Caco-2 (cell line): ENCODE data around the gene PCGF1. TPM values are rescaled to one million over a fixed set of nuclear protein-coding genes. Genes with fewer than 3 reads are reported as not detected.

Experiments
- BruUV-seq: library from RNA; stranded (reverse); fragments of 400-500 nt; replicated peaks from 2 replicates; lab custom pipeline; 2021; lab: Mats Ljungman, UMichigan
- CTCF ChIA-PET: fragments of 300-600 bp; sonication (Branson Sonifier 250); formaldehyde crosslinking; loops from one replicate; lab custom pipeline; 2022; ENCODE audit warnings: antibody characterized with exemption; lab: Charles Lee
- POLR2A ChIA-PET: fragments of 300-600 bp; sonication (Branson Sonifier 250); formaldehyde crosslinking; loops from one replicate; lab custom pipeline; 2022; ENCODE audit warnings: antibody characterized with exemption; lab: Charles Lee
- DNase-seq, 2 experiments: peaks; one replicate each; pipeline versions ENCODE4 v3.0.0 to v3.0.0-alpha.2; 2020 to 2022
- H3K27me3 ChIP-seq: replicated peaks from 2 replicates; pipeline ENCODE4 v1.6.0; 2011; ENCODE audit warnings: low read length; ENCODE audit not compliant: control insufficient read depth, insufficient read depth
- H3K36me3 ChIP-seq: 2 replicates; pipeline ENCODE4 v1.5.1; 2011; ENCODE audit warnings: low read length; ENCODE audit not compliant: control insufficient read depth, insufficient read depth
- H3K4me1 ChIP-seq: fragments of 250-450 bp; sonication (Bioruptor Pico); 2 replicates; pipeline ENCODE4 v1.5.1; 2020; ENCODE audit warnings: mild to moderate bottlenecking
- H3K4me3 ChIP-seq: 2 replicates; pipeline ENCODE4 v1.5.1; 2011; ENCODE audit warnings: low read depth, mild to moderate bottlenecking, control low read depth, low read length
- H3K9me3 ChIP-seq: fragments of 250-450 bp; sonication (Bioruptor Pico); 2 replicates; pipeline ENCODE4 v1.5.1; 2020; ENCODE audit warnings: mild to moderate bottlenecking, moderate library complexity
- H3K27ac Mint-ChIP-seq: one replicate; pipeline ENCODE4 v1.8.0; 2022; ENCODE audit warnings: mixed read lengths; ENCODE audit not compliant: unreplicated experiment
- H3K27me3 Mint-ChIP-seq: one replicate; pipeline ENCODE4 v1.8.0; 2022; ENCODE audit warnings: mixed read lengths; ENCODE audit not compliant: insufficient read depth, unreplicated experiment
- H3K36me3 Mint-ChIP-seq: one replicate; pipeline ENCODE4 v1.8.0; 2022; ENCODE audit warnings: mild to moderate bottlenecking, mixed read lengths; ENCODE audit not compliant: insufficient read depth, unreplicated experiment
- H3K4me1 Mint-ChIP-seq: one replicate; pipeline ENCODE4 v1.8.0; 2022; ENCODE audit warnings: low read depth, mixed read lengths; ENCODE audit not compliant: unreplicated experiment
- H3K4me3 Mint-ChIP-seq: one replicate; pipeline ENCODE4 v1.8.0; 2022; ENCODE audit warnings: mild to moderate bottlenecking, moderate library complexity, mixed read lengths; ENCODE audit not compliant: unreplicated experiment
- H3K9me3 Mint-ChIP-seq: one replicate; pipeline ENCODE4 v1.8.0; 2022; ENCODE audit warnings: mixed read lengths; ENCODE audit not compliant: unreplicated experiment
- CTCF ChIP-seq, 2 experiments: fragments of 200-600 bp in 1 of 2; IDR thresholded peaks; 1 replicate in 1 of 2; 2 replicates in 1 of 2; pipeline versions ENCODE4 v1.5.1 to v1.8.0; 2011 to 2022; ENCODE audit warnings: antibody characterized with exemption in 1 of 2, control low read depth in 1 of 2, inconsistent platforms in 1 of 2, low read depth in 1 of 2, low read length in 1 of 2, mild to moderate bottlenecking in 1 of 2, moderate library complexity in 1 of 2; ENCODE audit not compliant: insufficient read depth in 1 of 2, severe bottlenecking in 1 of 2, unreplicated experiment in 1 of 2
- intact Hi-C: fragments of 100-400 bp; cut with micrococcal nuclease; formaldehyde crosslinking; loops from one replicate; pipeline ENCODE4 v1.10.0; 2022; ENCODE audit not compliant: unreplicated experiment
- total RNA-seq: library from RNA; stranded (reverse); gene quantifications from 2 replicates; pipeline ENCODE4 v1.2.3, GENCODE V29; 2022

Gene PCGF1
- total RNA-seq, 1 experiment from 2014 or later, result 29.7 TPM

DNA sequence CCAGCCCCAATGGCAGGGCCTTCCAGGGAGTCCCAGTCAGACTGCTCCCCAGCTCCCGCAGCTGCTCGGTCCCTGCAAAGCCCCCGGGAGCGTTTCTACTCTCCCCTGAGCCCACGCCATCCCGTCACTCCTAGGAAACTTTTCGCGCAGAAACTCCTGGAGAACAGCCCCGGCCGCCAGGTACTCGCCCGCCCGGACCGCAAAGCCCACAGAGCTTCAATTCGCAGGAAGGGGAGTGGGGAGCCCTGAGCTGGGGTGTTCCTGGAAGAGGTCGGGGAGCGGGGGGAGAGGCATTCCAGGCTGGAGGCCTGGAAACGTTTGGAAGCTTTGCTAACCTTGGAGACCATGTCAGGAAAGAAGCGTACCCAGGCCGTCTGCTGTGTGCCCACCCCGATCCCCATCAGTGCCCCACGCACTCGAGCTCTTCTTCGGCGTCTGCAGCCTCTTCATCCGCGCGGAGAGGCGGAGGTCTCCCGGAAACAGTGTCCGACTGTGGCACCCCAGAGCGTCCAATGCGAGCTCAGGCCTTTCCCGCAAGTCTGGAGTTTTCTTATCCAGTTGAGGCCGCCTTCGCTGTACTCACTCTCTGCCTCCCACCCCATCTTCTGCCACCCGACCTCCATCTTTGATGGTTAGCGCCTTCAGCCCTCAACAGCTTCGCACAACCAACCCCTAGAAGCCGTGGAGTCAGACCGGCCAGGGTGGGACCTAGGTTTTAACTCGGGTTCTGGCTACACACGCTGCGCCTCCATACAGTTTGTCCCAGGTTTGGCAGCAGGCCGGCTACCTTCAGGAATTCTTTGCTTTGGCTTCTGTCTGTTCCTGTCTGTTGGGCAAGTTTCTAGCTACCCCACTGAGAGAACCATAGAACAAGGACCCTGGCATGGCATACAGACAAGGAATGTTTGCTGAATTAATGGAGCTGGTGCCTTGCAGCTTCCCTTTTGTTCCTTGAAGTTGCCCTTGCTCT, 3.7 kb downstream of the PCGF1 start:
- no TSS peak for BruUV-seq

GRCh38 chr2:74502720-74503505, 4.6 kb downstream of the PCGF1 start:
- Histone ChIP-seq H3K4me1 (peaks cover 55% of the 10 kb centered on the region), H3K36me3 (0 out of 2 replicates have a peak, but pooled peaks cover 2% of the 10 kb centered on the region), H3K9me3 (no peaks in the 10 kb centered on the region), H3K27me3 (no peaks in the 10 kb centered on the region), H3K4me3 (peak overlapping the region; percentile 75)
- POLR2A ChIA-PET, result interaction anchor here (1.0 to 5.2 kb wide), 6 partner anchors 14 to 63 kb away, joined by 3 to 17 read pairs (median 4); partner anchors contain the start of gene DQX1
- peaks cover 33% of the 10 kb centered on the region for H3K4me1 Mint-ChIP-seq
- no peaks in the 10 kb centered on the region for H3K9me3 Mint-ChIP-seq
- H3K27me3 Mint-ChIP-seq, result no peaks in the 10 kb centered on the region
- peak overlapping the region; percentile 87 for H3K27ac Mint-ChIP-seq
- CTCF ChIA-PET, result interaction anchor here (0.6 to 2.9 kb wide), 6 partner anchors 13 to 45 kb away, joined by 3 to 9 read pairs (median 6); partner anchors contain the start of genes CCDC142, MRPL53, TTC31 and WBP1
- intact Hi-C loops, result loop anchor here (1.0 kb wide), 3 partner anchors 14 to 84 kb away; partner anchors contain the start of gene TTC31
- no TSS peak for BruUV-seq
- H3K4me3 Mint-ChIP-seq, result peak overlapping the region; percentile 94
- DNase-seq, result peak; percentile 83 to 85
- peaks cover 58% of the 10 kb centered on the region for H3K36me3 Mint-ChIP-seq
- peak; percentile 16 to 67 for TF ChIP-seq CTCF (IDR thresholded peaks at IDR 0.05; ENCODE audit: insufficient read depth in 1 of 2, low read depth in 1 of 2, low read length in 1 of 2, severe bottlenecking in 1 of 2, unreplicated experiment in 1 of 2)

More for the DNA sequence above, 3.7 kb downstream of the PCGF1 start:
- H3K36me3 ChIP-seq, result 0 out of 2 replicates have a peak, but pooled peaks cover 2% of the 10 kb centered on the region
- no peaks in the 10 kb centered on the region for H3K27me3 ChIP-seq
- intact Hi-C loops, result loop anchor here (1.0 kb wide), 2 partner anchors 20 to 84 kb away; partner anchors contain the start of gene TTC31
- peaks cover 51% of the 10 kb centered on the region for H3K4me1 ChIP-seq
- DNase-seq, result no peak
- H3K4me3 ChIP-seq, result peak overlapping the region; percentile 75
- Mint-ChIP-seq H3K4me3 (peak overlapping the region; percentile 94), H3K9me3 (no peaks in the 10 kb centered on the region), H3K4me1 (peaks cover 41% of the 10 kb centered on the region), H3K36me3 (peaks cover 53% of the 10 kb centered on the region), H3K27ac (peak overlapping the region; percentile 87), H3K27me3 (no peaks in the 10 kb centered on the region)
- POLR2A ChIA-PET, result interaction anchor here (0.9 to 5.2 kb wide), 4 partner anchors 15 to 63 kb away, joined by 3 to 17 read pairs (median 4); partner anchors contain the start of genes AUP1 and HTRA2
- CTCF ChIA-PET, result interaction anchor here (0.5 to 2.9 kb wide), 9 partner anchors 11 to 46 kb away, joined by 3 to 9 read pairs (median 3); partner anchors contain the start of genes CCDC142, MRPL53, TLX2 and TTC31
- no peaks in the 10 kb centered on the region for H3K9me3 ChIP-seq
- no peak for TF ChIP-seq CTCF (IDR thresholded peaks at IDR 0.05; ENCODE audit: insufficient read depth in 1 of 2, low read depth in 1 of 2, low read length in 1 of 2, severe bottlenecking in 1 of 2, unreplicated experiment in 1 of 2)
